Activated CD4-positive, alpha-beta T cell treated with anti-CD3 and anti-CD28 coated beads, Interleukin-10, Interleukin-2, amounts not matched to agents 100 ng/mL and 50 ng/mL, durations not matched to agents 16 hours and 8 hours (primary cell): ENCODE results near the gene EP300.
"Not testable (repeated sequence)": the region's sequence is repeated elsewhere in the genome, so short reads cannot be mapped to it uniquely, and the experiment has no call there.

Experiments
- DNase-seq: peaks from one replicate; pipeline ENCODE4 v3.0.0-alpha.2; 2020

The EP300 gene

DNA sequence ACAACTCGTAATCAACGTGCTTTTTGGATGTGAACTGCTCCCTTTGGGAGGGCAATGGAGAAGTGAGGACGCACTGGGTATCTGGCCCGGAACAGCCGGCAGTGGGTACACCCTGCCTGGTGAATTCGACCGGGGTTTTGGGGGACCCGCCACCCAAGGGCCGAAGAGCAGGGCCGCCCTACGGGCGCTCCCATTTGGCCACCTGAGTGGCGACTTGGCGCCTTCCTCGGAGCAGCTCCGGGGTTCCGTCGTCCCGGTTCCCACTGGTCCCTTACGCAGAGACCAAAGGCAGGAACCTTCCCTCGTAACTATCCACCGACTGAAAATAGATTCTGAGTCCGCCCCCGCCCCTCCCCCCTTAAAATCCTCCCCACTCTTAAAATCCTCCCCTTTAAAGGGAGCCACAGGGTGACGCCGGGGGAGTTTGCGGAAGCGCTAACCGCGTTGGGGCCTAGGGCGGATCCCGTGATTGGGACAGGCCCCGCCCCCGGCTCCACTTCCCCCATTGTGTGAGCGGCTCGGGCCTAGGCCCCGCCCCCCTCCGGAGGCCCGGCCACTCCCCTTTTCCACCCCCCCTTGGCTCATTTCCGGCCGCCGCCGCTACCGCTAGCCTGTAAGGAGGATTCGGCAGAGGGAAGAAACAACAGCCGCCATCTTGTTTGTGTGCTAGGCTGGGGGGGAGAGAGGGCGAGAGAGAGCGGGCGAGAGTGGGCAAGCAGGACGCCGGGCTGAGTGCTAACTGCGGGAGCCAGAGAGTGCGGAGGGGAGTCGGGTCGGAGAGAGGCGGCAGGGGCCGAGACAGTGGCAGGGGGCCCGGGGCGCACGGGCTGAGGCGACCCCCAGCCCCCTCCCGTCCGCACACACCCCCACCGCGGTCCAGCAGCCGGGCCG lies 1.0 kb upstream of the EP300 start:
- DNase-seq, result peak; percentile 99

DNA sequence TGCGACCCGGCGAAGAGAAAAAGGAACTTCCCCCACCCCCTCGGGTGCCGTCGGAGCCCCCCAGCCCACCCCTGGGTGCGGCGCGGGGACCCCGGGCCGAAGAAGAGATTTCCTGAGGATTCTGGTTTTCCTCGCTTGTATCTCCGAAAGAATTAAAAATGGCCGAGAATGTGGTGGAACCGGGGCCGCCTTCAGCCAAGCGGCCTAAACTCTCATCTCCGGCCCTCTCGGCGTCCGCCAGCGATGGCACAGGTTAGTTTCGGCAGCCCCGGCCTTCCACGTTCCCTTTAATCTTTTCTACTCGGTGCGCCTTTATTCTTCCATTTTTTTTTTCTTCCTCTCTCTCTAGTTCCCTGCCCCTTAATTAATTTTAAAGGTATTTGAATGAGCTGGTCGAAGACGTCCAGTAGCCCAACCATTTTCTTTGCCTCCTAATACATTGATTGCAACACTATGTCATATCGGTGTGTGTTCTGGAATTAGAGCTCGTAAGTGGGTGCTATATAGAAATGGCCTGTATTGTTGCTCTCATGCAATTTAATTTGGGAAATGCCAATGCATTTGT lies 537 bp downstream of the EP300 start:
- peak; percentile 47 for DNase-seq

DNA sequence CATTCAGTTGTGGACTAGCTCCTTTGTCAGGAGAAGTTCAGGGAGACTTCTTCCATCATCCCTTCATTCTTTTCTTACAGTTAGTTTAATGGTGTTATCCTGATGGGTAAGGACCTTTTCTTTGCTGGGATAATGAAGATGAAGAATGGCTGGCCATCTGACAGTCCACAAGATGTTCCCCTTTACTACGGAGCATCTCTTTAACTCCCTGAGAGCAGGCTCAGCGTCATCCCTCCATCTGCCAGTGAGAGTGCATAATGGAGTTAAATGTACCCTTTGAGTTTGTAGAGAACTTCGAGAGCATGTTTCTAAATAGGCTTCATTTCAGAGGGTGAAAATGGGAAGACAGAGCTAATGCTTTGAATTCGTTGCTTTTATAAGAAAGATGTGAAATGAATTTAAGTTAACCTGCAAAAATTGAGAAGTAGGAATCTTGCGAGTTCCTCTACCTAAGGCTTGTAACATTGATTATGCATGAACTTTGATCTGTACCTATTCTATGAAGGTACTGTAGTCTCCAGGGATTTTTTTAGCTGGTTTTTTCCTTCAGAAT lies 1.7 kb downstream of the EP300 start:
- DNase-seq, result peak; percentile 43

DNA sequence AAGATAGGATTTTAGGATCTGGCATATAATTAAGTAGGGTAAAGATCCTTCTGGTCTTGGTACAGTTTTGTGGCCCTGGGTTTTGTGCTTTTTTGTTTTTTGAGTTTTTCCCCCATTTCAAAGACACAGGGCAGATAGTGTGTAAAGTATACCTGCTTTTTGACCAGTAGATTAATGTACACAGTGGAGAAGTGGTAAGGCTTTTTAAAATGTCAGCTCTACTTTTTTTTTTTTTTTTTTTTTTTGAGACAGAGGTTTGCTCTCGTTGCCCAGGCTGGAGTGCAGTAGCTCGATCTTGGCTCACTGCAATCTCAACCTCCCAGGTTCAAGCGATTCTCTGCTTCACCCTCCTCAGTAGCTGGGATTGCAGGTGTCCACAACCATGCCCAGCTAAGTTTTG lies 4.0 kb downstream of the EP300 start:
- DNase-seq, result no peak

DNA sequence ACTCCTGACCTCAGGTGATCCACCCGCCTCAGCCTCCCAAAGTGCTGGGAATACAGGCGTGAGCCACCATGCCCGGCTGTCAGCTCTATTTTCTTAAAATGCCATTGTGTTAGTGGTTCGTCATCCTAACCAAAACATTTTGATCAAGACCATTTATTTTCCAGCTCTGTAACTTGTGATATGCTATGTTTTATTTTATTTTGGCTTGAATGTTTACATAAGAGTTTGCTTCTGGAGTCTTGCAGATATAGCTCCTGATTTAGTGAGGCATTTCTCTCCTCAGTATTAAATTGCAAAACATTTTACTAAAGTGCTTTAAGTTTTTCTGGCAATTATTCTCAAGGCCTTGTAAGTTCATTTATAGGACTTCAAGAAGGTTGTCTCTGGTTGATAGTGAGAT lies 4.4 kb downstream of the EP300 start:
- DNase-seq, result no peak

DNA sequence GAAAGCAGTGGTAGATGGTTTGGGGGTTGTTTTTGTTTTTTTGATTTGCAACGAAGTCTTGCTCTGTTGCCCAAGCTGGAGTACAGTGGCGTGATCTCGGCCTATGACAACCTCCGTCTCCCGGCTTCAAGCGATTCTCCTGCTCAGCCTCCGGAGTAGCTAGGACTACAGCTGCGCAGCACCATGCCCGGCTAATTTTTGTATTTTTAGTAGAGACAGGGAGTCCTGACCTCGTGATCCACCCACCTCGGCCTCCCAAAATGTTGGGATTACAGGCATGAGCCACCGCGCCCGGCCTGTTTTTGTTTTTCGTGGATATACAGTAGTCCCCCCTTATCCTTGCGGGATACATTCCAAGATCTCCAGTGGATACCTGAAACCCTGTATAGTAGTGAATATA lies 6.6 kb downstream of the EP300 start:
- no peak for DNase-seq

DNA sequence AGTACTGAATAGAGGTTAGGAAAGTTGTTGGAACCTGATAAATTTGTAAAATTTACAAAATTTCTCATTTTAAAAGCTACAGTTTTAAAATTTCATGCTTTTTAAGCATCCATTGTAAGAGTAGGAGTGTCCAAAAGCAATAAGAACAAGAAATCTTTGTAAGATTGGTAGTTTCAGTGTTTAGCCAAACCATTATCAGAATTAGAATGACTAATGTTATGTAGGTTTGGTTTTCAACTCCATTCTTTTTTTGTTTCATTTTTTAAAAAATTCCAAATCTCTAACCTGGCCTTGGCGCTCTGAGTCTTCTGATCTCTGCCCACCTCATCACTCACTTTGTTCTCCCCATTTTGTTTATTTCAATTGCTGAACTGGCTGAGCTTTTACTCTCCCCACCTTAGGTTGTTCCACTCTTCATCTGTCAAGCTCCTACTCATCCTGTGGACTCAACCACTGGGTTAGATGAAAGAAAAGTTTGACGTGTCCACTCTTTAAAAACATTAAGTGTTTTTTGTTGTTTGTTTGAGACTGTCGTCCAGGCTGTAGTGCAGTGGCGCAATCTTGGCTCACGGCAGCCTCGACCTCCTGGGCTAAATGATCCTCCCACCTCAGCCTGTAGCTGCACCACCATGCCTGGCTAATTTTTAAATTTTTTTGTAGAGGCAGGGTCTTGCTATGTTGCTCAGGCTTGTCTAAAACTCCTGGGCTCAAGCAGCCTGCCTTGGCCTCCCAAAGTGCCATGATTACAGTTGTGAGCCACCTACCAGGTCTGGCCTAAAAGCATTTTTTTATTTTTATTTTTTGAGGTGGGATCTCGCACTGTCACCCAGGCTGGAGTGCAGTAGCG lies 14.0 kb downstream of the EP300 start:
- DNase-seq, result peak; percentile 40

DNA sequence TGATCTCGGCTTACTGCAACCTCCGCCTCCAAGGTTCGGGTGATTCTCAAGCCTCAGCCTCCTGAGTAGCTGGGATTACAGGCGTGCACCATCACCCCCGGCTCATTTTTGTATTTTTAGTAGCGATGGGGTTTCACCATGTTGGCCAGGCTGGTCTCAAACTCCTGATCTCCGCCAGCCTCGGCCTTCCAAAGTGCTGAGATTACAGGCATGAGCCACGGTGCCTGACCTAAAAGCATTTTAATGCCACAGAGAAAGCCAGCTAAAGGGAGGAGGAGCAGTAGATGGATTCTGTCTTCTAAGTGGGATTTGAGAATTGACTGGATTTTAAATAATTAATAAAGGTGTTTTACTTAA lies 14.6 kb downstream of the EP300 start:
- not testable (repeated sequence) for DNase-seq

DNA sequence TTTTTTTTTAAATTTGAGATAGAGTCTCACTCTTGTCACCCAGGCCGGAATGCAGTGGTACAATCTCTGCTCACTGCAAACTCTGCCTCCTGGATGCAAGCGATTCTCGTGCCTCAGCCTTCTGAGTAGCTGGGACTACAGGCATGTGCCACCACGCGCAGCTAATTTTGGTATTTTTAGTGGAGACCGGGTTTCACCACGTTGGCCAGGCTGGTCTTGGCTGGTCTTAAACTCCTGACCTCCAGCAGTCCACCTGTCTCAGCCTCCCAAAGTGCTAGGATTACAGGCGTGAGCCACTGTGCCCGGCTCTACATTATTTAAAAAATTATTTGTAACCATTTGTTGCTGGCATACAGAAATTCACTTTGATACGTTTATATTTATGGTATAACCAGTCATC lies 18.6 kb downstream of the EP300 start:
- DNase-seq, result no peak

DNA sequence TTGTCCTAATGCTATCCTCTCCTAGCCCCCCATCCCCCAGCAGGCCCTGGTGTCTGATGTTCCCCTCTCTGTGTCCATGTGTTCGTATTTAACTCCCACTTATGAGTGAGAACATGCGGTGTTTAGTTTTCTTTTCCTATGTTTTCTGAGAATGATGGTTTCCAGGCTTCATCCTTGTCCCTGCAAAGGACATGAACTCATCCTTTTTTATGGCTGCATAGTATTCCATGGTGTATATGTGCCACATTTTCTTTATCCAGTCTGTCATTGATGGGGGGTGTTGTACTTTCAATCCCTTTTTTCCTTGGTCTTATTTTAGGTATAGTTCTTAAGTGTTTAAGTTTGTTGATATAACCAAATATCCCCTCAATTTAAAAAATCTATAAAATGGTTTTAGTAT lies 23.9 kb downstream of the EP300 start:
- DNase-seq, result no peak

DNA sequence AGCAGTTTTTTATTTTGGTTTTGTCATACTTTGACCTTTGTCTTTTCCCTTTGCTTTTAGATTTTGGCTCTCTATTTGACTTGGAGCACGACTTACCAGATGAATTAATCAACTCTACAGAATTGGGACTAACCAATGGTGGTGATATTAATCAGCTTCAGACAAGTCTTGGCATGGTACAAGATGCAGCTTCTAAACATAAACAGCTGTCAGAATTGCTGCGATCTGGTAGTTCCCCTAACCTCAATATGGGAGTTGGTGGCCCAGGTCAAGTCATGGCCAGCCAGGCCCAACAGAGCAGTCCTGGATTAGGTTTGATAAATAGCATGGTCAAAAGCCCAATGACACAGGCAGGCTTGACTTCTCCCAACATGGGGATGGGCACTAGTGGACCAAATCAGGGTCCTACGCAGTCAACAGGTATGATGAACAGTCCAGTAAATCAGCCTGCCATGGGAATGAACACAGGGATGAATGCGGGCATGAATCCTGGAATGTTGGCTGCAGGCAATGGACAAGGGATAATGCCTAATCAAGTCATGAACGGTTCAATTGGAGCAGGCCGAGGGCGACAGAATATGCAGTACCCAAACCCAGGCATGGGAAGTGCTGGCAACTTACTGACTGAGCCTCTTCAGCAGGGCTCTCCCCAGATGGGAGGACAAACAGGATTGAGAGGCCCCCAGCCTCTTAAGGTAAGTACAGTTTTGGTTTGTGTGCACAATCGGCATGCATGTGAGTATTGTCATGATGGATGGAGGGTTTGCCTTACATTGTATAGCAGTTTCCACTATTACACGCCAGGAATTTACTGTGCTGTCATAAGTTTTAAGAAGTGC lies 25.0 kb downstream of the EP300 start:
- DNase-seq, result no peak

DNA sequence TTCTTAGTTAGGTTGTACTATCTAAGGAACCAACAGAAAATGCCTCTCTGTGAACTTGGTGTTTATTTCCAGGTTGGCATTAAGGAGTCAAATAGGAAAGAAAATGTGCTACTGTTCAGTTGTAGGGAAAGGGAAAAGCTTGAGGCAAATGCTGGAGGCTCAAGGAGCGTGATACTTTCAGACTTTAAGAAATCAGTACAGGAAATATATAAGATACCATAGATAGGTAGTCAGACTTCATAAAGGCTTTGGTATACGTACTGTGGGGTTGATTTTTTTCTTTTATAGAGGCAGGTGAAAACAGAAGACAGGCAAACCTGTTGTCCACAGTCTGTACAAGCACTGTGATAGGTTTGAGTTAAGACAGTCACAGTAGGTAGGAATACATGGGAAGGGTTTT lies 30.8 kb downstream of the EP300 start:
- no peak for DNase-seq

DNA sequence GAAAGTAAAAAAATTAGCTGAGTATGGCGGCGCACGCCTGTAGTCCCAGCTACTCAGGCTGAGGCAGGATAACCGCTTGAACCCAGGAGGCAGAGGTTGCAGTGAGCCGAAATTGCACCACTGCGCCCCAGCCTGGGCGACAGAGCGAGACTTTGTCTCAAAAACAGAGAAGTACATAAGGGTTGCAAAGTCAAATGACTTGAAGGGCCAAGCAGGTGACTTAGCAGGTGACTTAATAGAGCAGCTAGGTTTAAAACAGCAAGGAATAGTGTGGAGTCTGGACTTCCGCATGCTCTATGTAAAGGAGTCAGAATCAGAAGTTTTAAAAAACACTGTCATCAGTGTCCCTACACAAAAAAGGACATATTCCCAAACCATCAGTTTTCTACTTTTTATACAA lies 31.7 kb downstream of the EP300 start:
- DNase-seq, result no peak

DNA sequence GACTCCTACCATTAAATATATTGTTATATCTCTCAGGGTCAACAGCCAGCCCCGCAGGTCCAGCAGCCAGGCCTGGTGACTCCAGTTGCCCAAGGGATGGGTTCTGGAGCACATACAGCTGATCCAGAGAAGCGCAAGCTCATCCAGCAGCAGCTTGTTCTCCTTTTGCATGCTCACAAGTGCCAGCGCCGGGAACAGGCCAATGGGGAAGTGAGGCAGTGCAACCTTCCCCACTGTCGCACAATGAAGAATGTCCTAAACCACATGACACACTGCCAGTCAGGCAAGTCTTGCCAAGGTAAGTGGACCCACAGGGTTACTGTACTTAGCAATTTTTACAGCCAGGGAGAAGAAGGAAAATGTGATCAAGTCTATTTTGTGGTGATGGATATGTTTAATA lies 35.1 kb downstream of the EP300 start:
- no peak for DNase-seq

DNA sequence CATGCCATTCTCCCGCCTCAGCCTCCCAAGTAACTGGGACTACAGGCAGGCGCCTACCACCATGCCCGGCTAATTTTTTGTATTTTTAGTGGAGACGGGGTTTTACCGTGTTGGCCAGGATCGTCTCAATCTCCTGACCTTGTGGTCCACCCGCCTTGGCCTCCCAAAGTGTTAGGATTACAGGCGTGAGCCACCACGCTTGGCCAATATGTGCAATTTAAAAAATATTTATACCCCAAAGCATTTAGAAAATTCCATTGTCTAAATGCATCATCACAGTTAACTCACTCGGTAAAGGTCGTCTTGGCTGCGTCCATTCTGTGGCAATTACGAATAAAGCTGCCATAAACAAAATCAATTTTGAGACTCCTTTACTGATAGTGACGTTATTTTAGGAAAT lies 36.2 kb downstream of the EP300 start:
- DNase-seq, result no peak

DNA sequence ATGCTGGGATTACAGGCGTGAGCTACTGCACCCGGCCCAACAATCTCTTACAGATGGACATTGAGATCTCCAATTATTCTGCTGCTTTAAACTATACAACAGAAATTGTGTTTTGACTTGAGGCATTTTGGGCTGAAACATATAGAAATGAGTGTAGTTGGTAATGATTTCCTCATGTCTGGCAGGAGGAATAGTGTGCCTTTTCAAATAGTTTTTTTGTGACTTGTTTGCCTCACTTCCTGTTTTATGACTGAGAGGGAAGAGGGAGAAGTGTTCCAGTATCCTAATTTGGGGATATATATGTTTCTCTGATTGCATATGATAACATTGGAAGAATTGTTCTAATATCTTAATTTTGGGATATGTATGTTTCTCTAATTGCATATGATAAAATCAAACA lies 40.2 kb downstream of the EP300 start:
- no peak for DNase-seq

DNA sequence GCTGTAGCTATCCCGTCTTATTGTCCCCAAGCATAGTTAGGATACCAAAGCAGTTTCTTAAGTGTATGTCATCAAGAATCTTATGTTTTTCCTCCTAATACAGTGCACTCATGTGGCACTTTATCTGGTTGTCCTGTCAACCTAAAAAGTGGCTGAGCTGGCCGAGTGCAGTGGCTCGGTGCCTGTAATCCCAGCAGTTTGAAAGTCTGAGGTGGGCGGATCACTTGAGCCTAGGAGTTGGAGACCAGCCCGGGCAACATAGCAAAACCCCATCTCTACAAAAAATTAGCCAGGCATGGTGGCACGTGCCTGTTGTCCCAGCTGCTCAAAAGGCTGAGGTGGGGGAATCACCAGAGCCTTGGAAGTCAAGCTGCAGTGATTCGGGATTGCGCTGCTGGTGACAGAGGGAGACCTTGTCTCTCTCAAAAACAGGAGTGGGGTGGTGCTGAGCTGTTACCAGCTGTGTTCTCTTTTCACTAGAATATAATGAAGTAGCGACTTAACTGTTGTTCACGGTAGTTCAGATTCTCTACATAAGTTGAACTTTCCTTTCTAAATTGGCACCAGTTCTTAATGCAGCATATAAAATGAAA lies 48.1 kb downstream of the EP300 start:
- no peak for DNase-seq

DNA sequence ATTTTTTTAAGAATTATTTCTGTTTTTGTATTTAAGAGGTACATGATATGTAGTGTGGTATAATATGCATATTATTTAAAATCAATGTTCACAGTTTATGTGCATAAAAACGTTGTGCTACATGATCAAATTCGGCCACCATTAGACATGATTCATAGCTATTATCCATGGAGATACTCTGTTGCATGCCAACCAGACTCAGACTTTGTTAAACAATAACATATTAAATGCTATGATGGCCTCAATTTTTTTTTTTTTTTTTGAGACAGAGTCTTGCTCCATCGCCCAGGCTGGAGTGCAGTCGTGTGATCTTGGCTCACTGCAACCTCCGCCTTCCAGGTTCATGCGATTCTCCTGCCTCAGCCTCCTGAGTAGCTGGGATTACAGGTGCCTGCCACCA lies 53.5 kb downstream of the EP300 start:
- not testable (repeated sequence) for DNase-seq

DNA sequence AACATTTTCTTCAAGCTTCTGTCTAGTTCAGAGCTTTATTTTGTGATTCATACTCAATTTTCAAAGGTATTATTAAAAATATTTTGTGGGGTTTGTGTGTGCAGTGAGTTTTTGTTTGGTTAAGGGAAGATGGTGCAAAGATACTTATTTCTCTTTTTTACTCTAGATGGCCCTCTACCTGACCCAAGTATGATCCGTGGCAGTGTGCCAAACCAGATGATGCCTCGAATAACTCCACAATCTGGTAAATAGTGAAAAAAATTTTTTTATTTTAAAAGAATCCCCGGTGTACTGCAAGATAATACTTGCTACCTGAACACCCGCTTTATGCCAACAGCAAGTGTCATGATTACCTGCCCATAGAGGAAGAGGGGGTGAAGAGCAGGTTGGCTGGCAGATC lies 54.2 kb downstream of the EP300 start:
- DNase-seq, result no peak

DNA sequence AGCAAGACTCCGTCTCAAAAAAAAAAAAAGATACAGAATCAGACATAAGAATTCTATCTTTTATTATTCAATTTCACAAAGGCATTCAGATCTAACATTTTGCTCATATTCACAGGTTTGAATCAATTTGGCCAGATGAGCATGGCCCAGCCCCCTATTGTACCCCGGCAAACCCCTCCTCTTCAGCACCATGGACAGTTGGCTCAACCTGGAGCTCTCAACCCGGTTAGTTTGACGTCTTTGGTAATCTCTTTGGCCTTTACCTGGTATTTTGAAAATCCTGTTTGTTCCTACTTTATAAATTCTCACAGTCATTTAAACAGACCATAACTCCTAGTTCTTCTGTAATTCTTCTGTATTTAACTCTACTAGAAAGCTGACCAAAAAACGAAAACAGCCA lies 55.3 kb downstream of the EP300 start:
- DNase-seq, result no peak

DNA sequence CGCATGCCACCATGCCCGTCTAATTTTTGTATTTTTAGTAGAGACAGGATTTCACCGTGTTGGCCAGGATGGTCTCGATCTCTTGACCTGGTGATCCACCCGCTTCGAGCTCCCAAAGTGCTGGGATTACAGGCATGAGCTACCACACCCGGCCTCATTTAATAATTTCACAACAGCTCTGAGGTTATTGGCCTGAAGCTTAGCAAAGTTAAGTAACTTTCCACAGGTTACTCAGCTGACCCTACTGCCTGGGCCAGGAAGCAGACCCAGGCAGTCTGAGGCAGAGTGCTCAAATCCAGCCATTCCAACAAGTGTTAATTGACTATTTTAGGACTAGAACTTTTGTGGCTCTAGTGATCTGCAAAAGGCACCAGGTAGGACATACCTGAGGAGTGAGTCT lies 60.5 kb downstream of the EP300 start:
- DNase-seq, result no peak

DNA sequence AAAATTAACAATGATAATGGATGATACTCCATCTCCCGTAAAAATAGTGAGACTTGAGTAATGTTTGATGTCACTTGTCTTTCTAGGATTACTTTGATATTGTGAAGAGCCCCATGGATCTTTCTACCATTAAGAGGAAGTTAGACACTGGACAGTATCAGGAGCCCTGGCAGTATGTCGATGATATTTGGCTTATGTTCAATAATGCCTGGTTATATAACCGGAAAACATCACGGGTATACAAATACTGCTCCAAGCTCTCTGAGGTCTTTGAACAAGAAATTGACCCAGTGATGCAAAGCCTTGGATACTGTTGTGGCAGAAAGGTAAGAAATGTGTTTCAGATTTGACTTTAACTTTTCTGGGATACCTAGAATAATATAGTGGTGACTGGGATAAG lies 64.7 kb downstream of the EP300 start:
- no peak for DNase-seq
